K562 (cell line): Measurements from ENCODE around the gene UBE2H. TPM values are rescaled to one million over a fixed set of nuclear protein-coding genes. Genes with fewer than 3 reads are reported as not detected.
A peak's percentile ranks its signal among the peaks of the same experiment; 100 is the strongest.

Source experiments
- ATAC-seq: fragments of 200-7000 bp; cut with Tn5 transposase; 3 replicates; pipeline ENCODE4 v1.9.1; 2020; ENCODE audit warnings: moderate library complexity
- BruUV-seq: library from RNA; stranded (reverse); fragments of 400-500 nt; replicated peaks from 2 replicates; lab custom pipeline; 2021; lab: Mats Ljungman, UMichigan
- CTCF ChIA-PET: fragments of 300-600 bp; formaldehyde crosslinking; extraction: SDS; loops from one replicate; lab custom pipeline; 2021; ENCODE audit warnings: low intra/inter-chr PET ratio; lab: Yijun Ruan, JAX
- POLR2A ChIA-PET: fragments of 300-600, 350-650 bp; sonication (Branson Sonifier 250); formaldehyde crosslinking; extraction: SDS; loops from one replicate; lab custom pipeline; 2021; ENCODE audit warnings: antibody characterized with exemption, inconsistent platforms; lab: Yijun Ruan, JAX
- DNase-seq, 4 experiments: peaks; one replicate each; pipeline versions ENCODE4 v3.0.0 to v3.0.0-alpha.2; 2011 to 2018; ENCODE audit warnings: low spot score in 3 of 4, mixed read lengths in 3 of 4; ENCODE audit errors: extremely low read depth in 1 of 4
- FAIRE-seq: peaks from 2 replicates; lab custom pipeline; 2011; peaks lifted over from hg19 to GRCh38; lab: Jason Lieb, UNC
- H2AFZ ChIP-seq: 2 replicates; pipeline ENCODE4 v1.6.0; 2011; ENCODE audit warnings: low read depth, low read length, control low read depth, inconsistent platforms
- H3K27ac ChIP-seq: fragments of 200-600 bp; 3 replicates; pipeline ENCODE4 v1.8.0; 2011; ENCODE audit warnings: low read depth, mild to moderate bottlenecking, control low read depth, inconsistent platforms, low read length, moderate library complexity, mixed read lengths; ENCODE audit errors: extremely low read depth
- H3K27me3 ChIP-seq, 2 experiments: fragments of 300-600 bp in 1 of 2; 2 replicates in 1 of 2; 3 replicates in 1 of 2; pipeline versions ENCODE4 v1.6.0 to v1.8.0; 2011; ENCODE audit warnings: inconsistent platforms in 2 of 2, low read length in 2 of 2, mild to moderate bottlenecking in 1 of 2, mixed read lengths in 1 of 2, moderate library complexity in 1 of 2; ENCODE audit not compliant: control insufficient read depth in 2 of 2, insufficient read depth in 2 of 2
- H3K36me3 ChIP-seq: fragments of 300-600 bp; 3 replicates; pipeline ENCODE4 v1.8.0; 2011; ENCODE audit warnings: mild to moderate bottlenecking, low read length, inconsistent platforms; ENCODE audit not compliant: control insufficient read depth, insufficient read depth
- H3K4me1 ChIP-seq, 2 experiments: fragments of 200-600 bp in 1 of 2; replicated peaks in 1 of 2; 2 replicates in 1 of 2; 3 replicates in 1 of 2; pipeline versions ENCODE4 v1.5.1 to v1.8.0; 2011; ENCODE audit warnings: inconsistent platforms in 2 of 2, low read length in 2 of 2, mild to moderate bottlenecking in 1 of 2, mixed read lengths in 1 of 2, moderate library complexity in 1 of 2; ENCODE audit not compliant: control insufficient read depth in 2 of 2, insufficient read depth in 2 of 2
- H3K4me2 ChIP-seq: 2 replicates; pipeline ENCODE4 v1.6.1; 2011; ENCODE audit warnings: low read length, control low read depth, inconsistent platforms, mixed read lengths; ENCODE audit not compliant: insufficient read depth
- H3K4me3 ChIP-seq: fragments of 200-600 bp; sonication (generic), shearing (Covaris generic); 2 replicates; pipeline ENCODE4 v1.5.1; 2016; ENCODE audit warnings: control low read depth, inconsistent platforms
- H3K79me2 ChIP-seq: fragments of 200-600 bp; 3 replicates; pipeline ENCODE4 v1.8.0; 2011; ENCODE audit warnings: low read length, inconsistent platforms; ENCODE audit not compliant: control insufficient read depth, insufficient read depth
- H3K9ac ChIP-seq, 2 experiments: 2 replicates each; pipeline versions ENCODE4 v1.6.0 to v1.6.1; 2011; ENCODE audit warnings: low read depth in 2 of 2, low read length in 2 of 2, control low read depth in 1 of 2, inconsistent platforms in 1 of 2, mild to moderate bottlenecking in 1 of 2, mixed read lengths in 1 of 2; ENCODE audit not compliant: insufficient read depth in 1 of 2
- H3K9me1 ChIP-seq: one replicate; pipeline ENCODE4 v1.6.0; 2011; ENCODE audit warnings: inconsistent platforms, mild to moderate bottlenecking, low read length, moderate library complexity; ENCODE audit not compliant: control insufficient read depth, insufficient read depth
- H3K9me3 ChIP-seq: replicated peaks from 2 replicates; pipeline ENCODE4 v1.5.1; 2011; ENCODE audit warnings: low read depth, low read length, inconsistent platforms; ENCODE audit not compliant: control insufficient read depth, insufficient read depth
- H4K20me1 ChIP-seq: replicated peaks from 2 replicates; pipeline ENCODE4 v1.6.1; 2011; ENCODE audit warnings: low read length, inconsistent platforms, mixed read lengths; ENCODE audit not compliant: control insufficient read depth, insufficient read depth
- CEBPB ChIP-seq: fragments of 450-650 bp; IDR thresholded peaks from 2 replicates; pipeline ENCODE4 v1.6.1; 2016; ENCODE audit warnings: missing genetic modification characterization, missing compliant biosample characterization
- CEBPG ChIP-seq, 3 experiments: fragments of 200-800 bp in 1 of 3; sonication (Bioruptor generic) in 1 of 3; sonication (generic) in 1 of 3; formaldehyde crosslinking in 1 of 3; IDR thresholded peaks in 2 of 3; conservative IDR thresholded peaks in 1 of 3; 2 replicates each; pipeline versions ENCODE4 v1.6.1 to v1.8.0; 2016 to 2022; ENCODE audit warnings: missing compliant biosample characterization in 2 of 3, missing genetic modification characterization in 2 of 3, mild to moderate bottlenecking in 1 of 3, missing genetic modification reagents in 1 of 3
- NFIC ChIP-seq: fragments of 450-650 bp; IDR thresholded peaks from 2 replicates; pipeline ENCODE4 v1.6.1; 2017; ENCODE audit warnings: mild to moderate bottlenecking, inconsistent platforms
- ZNF174 ChIP-seq: fragments of 250-450 bp; sonication (Bioruptor Pico); IDR thresholded peaks from 2 replicates; pipeline ENCODE4 v1.4.0; 2020; ENCODE audit warnings: mild to moderate bottlenecking
- WGBS: fragments of 100-300 bp; shearing (Covaris generic); methylation state at CpG from one replicate; pipeline ENCODE4 v1.1.6; 2016; ENCODE audit warnings: low coverage, mixed read lengths; ENCODE audit not compliant: insufficient coverage; ENCODE audit errors: missing lambda C conversion rate; 5-methylcytosine and 5-hydroxymethylcytosine counted together
- in situ Hi-C: fragments of 300-500 bp; cut with MboI; formaldehyde crosslinking; loops from 4 replicates; pipeline ENCODE4 v1.15.0; 2018; ENCODE audit warnings: inconsistent platforms, mixed read lengths
- intact Hi-C: fragments of 100-400 bp; cut with micrococcal nuclease; formaldehyde crosslinking; loops from 2 replicates; pipeline ENCODE4 v1.14.2; 2022
- polyA plus RNA-seq, 8 experiments: library from polyadenylated mRNA; depleted of rRNA in 4 of 8; stranded (reverse) in 5 of 8; unstranded in 3 of 8; fragments of >200 nt; fragmentation: Nextera tagmentation in 2 of 8; fragmentation: Illumina TruSeq in 1 of 8; extraction: Ambion mirVana in 2 of 8; extraction: Trizol in 1 of 8; gene quantifications; 2 replicates each; pipeline versions ENCODE4 v1.2.1 to v1.2.3, GENCODE V29; 2011 to 2014; ENCODE audit warnings: inconsistent platforms in 1 of 8, missing spikeins in 1 of 8
- total RNA-seq, 7 experiments: library from RNA; depleted of rRNA in 6 of 7; stranded (reverse); fragments of >200 nt in 6 of 7; fragmentation: Illumina TruSeq in 2 of 7; extraction: Trizol in 2 of 7; gene quantifications; 2 replicates each; pipeline versions ENCODE4 v1.2.1 to v1.2.3, GENCODE V29; 2011 to 2021; ENCODE audit warnings: low replicate concordance in 1 of 7

Gene UBE2H
- total and polyA plus RNA-seq, 9 of the 15 experiments (the other 6 are each of a cell fraction or from before 2014, with no cell fraction given) = 6.3 to 33.0 (median 13.3) TPM

DNA sequence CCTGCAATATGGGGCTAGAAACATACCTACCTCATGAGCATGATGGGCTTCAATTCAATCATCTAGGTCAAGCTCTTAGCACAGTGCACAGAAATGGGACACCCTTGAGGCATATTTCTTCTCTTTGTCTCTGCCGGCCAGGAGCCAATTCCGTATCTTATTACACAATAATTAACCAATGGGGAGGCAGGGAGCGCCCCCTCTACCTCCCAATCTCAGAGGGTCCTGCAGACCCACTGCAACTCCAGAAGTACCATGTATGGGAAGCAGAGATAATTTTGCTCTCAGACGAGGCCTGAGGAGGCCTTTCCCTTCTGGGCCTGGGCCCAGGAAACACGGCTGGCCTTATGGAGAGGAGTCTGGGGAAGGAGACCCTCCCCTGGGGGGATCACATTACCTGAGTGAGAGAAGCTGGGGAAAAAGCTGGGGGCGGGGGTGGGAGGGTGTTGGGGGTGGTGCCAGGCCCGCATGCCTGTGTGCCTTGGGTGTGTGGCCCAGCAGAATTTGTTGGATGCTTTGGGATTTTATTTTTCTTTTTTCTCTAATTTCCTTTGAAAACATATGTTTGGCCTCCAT, 155.5 kb downstream of the UBE2H start:
- DNase-seq = no peak
- no peak for ATAC-seq
- Histone ChIP-seq H3K4me3 (no peak overlapping the region), H3K36me3 (no peaks in the 10 kb centered on the region), H3K9ac (no peak overlapping the region; a peak in 1 of 4 replicates), H2AFZ (0 out of 2 replicates have a peak overlapping the region, but pooled peaks have one; percentile 8), H3K4me1 (peaks cover 0 to 17% of the 10 kb centered on the region in 2 experiments; a peak in 3 of 5 replicates), H3K79me2 (no peaks in the 10 kb centered on the region), H3K27ac (no peak overlapping the region), H3K4me2 (no peak overlapping the region), H3K9me1 (no peaks in the 10 kb centered on the region), H3K9me3 (no peaks in the 10 kb centered on the region), H3K27me3 (no peaks in the 10 kb centered on the region), H4K20me1 (0 out of 2 replicates have a peak, but pooled peaks cover 3% of the 10 kb centered on the region)
- ChIA-PET POLR2A (interaction anchor here (1.0 kb wide), 1 partner anchor 9 kb away, joined by 3 read pairs; no protein-coding TSS in a partner anchor), CTCF (no interaction called here)
- no peak for FAIRE-seq
- intact Hi-C loops = no loop called here
- in situ Hi-C loops = no loop called here
- no TSS peak for BruUV-seq
- TF ChIP-seq CEBPB (tag) (peak; percentile 31), NFIC (0 out of 2 replicates have a peak, but pooled peaks have one; percentile 10), ZNF174 (CRISPR knock-in tag) (no peak), CEBPG (CRISPR knock-in tag; IDR thresholded peaks at IDR 0.05) (peak; percentile 44; the same call in 1 of the 2 replicates), CEBPG (tag; conservative IDR thresholded peaks at IDR 0.05 in 1 of 2, IDR thresholded peaks at IDR 0.05 in 1 of 2) (peak in 1 of 2 experiments; percentile 61; a peak in 2 of 4 replicates)
- 36% methylated on average over 7 of the region's 7 CpGs for WGBS
